Skeletal muscle cell (primary cell): ENCODE measurements around the gene GPBP1L1.

Experiments used
- DNase-seq: peaks from one replicate; pipeline ENCODE4 v3.0.0-alpha.2; 2010; ENCODE audit warnings: low read depth
- H3K4me3 ChIP-seq: 2 replicates; pipeline ENCODE4 v1.5.1; 2011; ENCODE audit warnings: low read depth, mild to moderate bottlenecking, control low read depth, low read length, moderate library complexity

The GPBP1L1 gene

DNA sequence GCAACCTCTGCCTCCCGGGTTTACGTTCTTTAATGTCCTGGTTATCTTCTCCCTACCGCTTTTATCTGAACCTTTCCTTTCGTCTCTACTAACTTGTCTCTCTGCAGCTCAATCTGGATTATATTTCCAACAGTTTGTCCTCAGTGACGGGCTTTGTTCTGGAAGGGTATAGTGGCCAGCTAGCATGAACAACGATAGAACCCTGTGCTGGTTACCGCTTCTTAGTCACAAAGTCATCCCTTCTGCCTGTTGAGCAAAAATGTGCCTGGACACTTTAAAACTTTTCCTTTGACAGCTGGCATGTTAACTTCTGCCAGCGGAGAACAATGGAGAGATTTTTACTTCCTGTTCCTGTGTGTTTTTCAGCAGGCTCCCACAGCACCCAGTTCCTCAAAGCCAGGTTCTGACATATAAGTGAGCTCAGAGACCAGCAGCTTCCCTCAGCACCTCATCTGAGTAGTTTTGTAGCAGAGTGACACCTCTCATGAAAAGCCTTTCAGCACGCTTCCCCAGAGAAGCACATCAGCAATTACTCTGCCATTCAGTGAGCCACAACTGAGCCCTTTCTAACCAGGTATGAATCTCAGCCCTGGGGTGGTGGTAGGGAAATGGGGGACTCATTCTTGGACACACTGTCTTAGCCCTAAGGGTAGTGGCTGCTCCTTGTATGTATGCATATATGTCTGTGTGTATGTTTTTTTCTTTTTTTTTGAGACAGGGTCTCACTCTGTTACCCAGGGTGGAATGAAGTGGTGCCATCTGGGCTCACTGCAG, 38.9 kb downstream of the GPBP1L1 start:
- H3K4me3 ChIP-seq, result no peak overlapping the region
- no peak for DNase-seq

DNA sequence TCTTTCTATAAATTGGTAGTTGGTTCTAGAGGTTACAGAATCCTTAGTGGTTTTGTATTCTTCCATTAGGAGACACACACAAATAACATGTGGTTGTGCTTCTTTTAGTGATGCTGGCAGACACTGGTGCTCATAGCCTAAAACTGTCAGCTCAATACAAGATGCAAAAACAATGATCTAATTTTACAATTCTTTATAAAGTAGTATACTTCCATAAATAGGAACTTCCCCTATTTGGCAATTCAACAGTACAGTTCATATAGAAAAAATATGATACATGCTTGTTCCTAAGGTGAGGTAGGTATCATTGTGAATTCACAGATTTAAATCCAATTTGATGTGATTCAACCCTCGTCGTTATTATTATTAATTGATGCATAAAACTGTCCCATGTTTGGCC, 41.7 kb downstream of the GPBP1L1 start:
- H3K4me3 ChIP-seq, result no peak overlapping the region
- DNase-seq, result no peak

DNA sequence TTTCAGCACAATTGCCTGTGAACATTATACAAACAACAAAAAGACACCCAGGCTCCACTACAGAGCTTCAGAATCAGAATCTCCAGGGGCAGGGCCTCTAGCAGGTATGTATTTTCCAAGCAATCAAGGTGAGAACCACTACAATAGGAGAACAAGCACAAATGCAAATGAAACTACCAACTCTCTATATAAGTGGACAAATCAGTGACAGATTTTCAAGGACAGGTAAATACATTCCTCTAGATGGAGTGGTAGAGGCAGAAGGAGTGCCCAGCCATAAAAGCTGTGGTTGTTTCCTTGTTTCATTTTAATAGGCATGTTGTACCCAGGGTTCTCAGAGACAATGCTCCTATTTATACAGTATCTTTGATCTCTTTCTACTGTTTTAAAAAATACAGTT, 42.4 kb downstream of the GPBP1L1 start:
- no peak for DNase-seq
- no peak overlapping the region for H3K4me3 ChIP-seq

DNA sequence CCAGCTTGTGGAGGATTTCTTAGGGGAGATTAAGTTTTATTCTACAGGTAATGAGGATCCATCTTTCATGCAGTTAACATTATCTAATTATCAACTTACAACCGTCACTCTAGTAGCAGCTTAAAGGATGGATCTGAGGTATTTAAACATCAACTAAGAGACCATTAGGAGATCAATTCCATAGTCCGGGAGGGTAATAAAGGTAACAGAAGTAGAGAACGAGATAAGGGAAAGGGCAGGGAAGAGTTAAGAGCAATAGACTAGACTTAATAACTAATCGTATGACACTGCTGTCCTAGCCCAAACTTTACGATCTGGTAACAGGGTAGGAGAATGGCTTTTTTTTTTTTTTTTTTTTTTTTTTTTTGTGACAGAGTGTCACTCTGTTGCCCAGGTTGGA, 43.0 kb downstream of the GPBP1L1 start:
- H3K4me3 ChIP-seq, result no peak overlapping the region
- no peak for DNase-seq

DNA sequence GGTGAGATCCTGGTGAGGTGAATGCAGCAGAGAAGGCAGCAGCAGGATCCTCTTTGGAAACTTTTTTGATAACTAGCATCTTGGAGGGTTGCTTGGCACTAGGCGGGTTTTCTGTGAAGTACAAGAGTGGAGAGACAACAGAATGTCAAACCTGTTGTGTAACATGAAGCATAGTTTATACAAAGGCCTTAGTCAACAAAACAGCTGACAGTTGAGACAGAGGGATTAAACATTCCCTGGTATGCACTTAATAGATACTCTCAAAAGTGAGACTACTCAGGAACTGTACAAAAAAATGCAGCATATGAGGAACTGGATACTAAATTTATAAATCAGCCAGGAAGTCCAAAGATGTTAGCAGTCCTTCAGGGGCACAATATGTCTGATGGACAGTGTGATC, 46.0 kb downstream of the GPBP1L1 start:
- DNase-seq, result no peak
- no peak overlapping the region for H3K4me3 ChIP-seq

DNA sequence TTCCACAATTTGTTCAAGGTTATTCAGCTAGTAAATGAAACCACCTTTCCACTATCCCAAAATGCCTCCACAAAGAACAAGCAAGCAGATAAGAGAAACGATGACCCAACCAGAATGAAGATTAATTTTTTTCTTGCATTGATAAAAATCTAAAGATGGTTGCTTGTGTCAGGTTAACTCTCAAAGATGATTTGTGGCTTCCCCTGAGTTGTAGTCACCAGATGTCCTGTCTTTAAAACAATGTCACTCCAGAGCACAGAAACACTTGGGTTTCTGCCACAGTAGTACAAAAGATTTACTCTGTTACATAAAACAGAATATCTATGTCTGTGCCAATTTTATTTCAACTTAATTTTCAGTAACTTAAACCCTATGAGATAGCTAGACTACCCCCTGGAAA, 51.1 kb downstream of the GPBP1L1 start:
- no peak for DNase-seq
- no peak overlapping the region for H3K4me3 ChIP-seq

DNA sequence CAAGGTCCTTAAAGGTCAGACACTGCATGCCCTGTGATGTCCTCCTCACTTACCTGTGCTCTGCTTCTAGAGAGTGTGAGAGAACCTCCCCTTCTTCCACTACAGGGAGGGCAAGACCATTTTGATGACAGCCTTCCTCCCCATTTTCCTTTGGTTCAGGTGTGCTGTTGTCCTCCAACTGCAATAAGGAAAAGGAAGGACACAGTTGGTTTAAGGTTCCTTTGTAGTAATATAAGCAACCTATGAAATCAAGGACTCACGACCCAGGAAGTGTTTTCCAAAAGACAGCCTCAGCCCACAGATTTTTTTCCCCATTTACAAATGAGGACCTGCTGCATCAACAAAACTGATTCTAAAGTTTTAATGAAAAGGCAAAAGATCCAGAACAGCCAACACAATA, 55.9 kb downstream of the GPBP1L1 start:
- DNase-seq, result no peak
- no peak overlapping the region for H3K4me3 ChIP-seq

DNA sequence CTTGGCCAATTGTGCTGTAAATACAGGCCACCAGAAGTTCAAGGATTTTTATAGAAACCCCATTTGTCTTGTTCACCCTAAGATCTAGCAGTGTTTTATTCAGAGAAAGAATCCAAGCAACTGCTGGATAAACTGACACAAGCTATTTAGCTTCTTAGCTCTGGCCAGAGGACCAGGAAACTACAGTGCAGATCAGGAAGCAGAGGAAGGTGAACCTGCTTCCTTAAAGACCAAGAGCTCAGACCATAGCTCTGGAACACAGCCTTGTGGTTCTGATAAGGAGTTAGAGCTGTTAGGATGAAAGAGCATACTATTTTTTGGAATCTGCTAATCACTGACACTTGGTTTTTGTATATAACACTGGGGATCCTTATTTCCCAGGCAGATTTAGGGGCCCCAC, 57.3 kb downstream of the GPBP1L1 start:
- no peak for DNase-seq
- no peak overlapping the region for H3K4me3 ChIP-seq

DNA sequence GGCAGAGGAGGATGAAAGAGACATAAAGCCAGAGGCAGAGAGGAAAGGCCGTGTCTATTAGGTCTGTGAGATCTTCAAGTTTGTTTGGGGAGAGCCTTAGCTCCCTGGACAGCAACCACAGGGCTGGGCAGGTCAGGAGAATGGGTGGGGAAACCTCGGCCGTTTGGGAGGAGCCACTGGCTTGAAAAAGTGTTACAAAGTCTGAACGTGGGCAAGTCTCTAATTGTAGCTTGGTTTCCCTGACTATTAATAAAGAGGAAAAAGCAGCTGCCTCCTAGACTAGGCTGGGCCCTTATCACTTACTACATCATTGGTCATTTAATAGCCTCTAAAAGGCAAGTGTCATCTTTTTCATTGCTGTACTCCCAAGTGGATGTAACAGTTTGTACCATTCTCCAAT, 62.4 kb downstream of the GPBP1L1 start, which contains the start of gene CCDC17:
Gene CCDC17 (minus strand): TSS at position 83 of the 400 bp plus-strand sequence. CDS start 145 bp downstream, outside the sequence.
- no peak within 1 kb of the TSS for H3K4me3 ChIP-seq
- DNase-seq, result no peak

DNA sequence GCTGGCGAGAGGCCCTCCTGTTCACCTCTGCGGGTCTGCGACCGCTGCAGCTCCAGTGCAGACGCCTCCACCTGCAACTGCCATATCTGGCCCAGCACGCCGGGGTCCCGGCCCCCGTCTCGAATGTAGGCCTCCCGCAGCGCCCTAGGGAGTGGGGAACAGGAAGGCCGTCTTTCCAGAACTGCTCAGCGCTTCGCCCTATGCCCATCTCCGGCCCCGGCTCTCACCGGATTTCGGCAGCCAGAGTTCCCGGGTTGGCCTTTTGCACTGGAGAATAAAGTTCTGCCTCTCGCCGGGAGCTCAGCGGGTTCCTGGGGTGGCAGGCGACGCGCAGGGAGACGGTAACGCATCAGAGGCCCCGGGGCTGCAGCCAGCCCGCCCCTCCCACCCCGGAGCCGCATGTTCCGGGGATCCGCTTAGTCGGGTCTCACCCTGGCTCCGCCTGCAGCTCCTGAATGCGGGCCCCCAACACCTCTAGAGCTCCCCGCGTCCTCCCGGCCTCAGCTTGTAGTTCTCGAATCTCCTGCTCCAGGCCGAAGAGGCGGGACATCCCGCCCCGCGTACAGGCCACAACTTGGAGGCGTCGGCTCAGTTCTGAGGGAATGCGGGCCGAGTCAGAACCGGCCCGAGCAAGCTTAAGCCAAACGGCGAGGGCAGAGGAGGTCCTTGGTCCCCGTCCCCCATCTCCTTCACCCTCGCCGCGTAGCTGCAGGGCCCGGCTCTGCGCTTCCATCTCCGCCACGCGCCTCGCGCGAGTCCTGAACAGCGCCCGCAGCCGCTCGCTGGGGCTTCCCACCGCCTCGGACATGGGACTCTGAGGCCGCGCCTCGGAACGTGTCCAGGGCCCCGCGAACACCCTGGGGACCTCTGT, 63.6 kb downstream of the GPBP1L1 start:
- H3K4me3 ChIP-seq, result no peak overlapping the region
- no peak for DNase-seq

DNA sequence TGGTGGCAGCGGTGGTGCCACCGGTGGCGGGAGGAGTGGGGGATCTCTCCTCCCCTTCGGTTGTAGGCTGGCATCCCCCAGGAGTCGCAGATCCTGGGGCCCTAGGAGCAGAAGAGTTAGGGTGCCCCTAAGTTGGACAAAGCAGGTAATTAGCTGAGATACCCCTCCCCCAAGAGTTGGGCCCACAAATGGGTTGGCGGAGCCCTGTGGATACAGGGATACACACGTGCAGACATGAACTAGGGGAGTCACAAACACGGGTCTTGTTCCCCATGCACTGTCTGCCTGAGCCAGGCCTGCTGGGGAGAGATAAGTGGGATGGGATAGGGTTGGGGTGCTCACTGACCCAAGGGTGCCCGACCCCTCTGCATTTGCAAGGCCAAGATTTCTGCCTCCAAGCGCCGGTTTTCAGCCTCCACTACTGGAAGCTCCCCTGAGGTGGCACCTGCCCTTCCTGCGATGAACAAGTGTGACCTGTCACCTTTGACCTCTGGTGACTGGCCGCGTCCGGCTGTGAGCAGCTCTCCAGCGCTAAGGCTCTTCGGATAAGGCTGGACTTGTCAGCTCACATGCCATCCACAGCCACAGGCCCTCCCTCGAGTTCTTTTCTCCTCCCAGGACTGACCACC, 64.3 kb downstream of the GPBP1L1 start:
- H3K4me3 ChIP-seq, result no peak overlapping the region
- DNase-seq, result no peak

DNA sequence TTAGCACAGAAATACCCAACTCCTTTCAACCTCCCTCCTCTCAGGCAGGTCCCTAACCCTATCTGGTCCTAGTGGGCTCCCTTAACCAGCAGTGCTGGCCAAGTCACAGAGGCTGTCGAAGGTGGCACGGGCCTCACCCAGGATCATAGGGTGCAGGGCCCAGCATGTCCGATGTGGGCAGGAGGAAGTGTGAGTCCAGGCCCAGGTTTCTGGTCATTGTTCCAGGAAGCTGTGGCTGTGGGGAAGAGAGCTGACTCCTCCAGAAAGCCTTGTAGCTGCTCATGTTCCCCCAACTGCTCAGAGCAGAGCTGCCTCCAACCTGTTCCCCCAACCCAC, 64.9 kb downstream of the GPBP1L1 start:
- H3K4me3 ChIP-seq, result no peak overlapping the region

DNA sequence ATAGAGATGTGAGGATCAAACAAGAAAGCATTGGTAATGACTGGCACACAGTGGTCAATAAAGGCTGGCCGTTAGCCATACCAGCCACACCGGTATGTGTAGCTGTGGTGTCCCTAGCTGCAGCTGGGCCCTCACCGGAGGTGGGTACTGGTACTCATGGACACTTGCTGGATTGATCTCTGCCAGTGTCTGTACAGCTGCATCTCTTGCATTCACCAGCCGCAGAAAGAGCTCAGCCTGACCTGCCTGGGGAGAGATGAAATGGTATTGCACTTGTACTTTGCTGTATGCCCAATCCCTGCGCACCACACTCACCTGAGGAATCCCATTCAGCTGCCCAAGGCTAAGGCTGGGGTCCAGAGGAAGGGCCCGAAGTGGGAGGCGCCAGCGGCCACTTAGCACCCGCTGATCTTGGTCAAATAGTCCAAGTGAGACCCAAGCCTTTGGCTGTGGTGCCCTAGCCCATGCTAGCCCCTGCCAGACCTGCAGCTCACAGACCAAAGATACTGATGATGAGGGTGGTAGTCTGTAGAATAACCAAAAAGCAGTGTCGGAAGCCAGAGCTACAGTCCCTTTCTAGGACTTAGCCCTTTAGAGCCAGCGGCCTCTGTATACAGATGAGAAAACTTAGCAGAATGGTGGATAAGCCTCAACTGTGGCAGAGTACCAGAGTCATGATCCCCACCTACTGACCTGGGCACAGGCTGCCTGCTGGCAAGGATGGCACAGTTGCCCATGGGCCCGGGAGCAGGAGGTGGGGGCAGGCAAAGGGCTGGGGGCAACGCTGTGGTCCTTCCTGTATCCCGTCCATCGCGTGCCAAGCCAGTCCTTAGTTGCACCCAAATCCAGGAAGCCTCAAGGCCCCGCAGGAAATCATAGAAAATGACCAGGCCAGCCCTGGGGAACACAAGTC, 65.5 kb downstream of the GPBP1L1 start:
- no peak overlapping the region for H3K4me3 ChIP-seq
- no peak for DNase-seq

More for the DNA sequence above, 64.9 kb downstream of the GPBP1L1 start:
- DNase-seq, result no peak

DNA sequence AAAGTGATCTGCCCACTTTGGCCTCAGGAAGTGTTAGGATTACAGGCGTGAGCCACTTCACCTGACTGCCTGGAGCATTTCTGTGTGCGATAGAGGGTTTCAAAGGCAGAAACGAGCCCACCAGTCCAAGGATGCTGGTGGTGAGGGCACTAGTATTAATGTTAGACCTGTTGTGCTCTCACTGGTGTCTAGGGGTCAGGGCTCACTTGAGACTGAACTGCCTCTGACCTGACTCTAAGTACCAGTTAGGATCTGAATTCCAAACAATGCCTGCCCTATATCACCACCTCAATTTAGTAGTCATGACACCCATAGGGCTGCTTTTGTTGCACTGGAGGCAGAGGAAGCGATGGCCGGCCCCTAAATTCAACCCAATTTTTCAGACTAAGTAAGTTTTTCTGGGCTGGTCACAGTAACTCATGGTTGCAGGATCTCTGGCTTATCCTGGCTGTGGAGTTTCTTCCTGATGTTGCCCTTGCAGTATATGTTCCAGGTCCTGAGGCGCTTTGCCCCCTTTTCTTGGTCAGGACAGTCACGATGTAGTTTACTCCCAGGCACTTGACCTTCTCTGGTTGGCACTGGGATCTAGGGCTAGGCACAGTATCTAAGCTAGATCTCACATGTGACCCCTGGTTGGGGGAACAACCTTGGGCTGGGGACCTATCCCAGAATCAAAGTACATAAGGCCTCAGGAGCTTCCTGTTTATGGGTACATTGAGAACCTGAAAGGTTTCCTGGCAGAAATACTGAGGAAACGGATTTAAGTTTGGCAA, 67.0 kb downstream of the GPBP1L1 start:
- no peak overlapping the region for H3K4me3 ChIP-seq
- DNase-seq, result no peak

DNA sequence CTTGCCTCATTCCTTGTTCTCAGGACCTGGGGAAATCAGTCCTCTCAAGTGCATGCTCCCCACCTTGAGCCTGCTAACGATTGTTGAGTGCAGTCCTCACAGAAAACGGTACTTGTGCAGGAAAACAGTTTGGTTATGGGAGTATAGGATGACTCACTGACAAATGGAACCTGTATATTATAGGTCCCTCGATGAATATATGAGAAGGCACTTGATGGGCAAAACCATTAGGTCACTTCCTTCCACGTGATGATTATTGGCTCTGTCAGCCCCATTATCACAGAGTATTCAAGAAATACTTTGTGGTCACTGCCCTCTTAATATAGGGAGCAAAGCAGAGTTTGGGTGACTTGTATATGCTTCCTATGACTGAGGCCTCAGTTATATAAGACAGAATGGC, 68.7 kb downstream of the GPBP1L1 start:
- no peak overlapping the region for H3K4me3 ChIP-seq
- DNase-seq, result no peak

DNA sequence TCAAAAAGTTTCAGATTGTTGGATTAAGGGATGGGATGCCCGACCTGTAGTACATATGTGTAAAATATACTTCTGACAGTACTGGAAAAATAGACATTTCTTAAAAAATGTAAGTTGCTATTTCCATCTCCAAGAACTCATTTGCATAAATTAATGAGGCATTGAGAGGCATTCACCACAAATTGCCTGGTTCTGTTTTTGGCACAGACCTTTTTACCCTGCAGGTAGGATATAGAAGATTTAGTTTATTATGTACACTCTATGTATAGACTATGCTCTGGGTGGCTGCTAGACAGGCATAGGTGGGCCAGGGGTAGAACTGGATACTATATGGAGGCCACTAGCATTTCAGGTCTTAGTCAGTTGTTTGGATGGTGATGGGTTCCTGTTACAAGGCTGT, 70.4 kb downstream of the GPBP1L1 start:
- no peak for DNase-seq
- H3K4me3 ChIP-seq, result no peak overlapping the region

DNA sequence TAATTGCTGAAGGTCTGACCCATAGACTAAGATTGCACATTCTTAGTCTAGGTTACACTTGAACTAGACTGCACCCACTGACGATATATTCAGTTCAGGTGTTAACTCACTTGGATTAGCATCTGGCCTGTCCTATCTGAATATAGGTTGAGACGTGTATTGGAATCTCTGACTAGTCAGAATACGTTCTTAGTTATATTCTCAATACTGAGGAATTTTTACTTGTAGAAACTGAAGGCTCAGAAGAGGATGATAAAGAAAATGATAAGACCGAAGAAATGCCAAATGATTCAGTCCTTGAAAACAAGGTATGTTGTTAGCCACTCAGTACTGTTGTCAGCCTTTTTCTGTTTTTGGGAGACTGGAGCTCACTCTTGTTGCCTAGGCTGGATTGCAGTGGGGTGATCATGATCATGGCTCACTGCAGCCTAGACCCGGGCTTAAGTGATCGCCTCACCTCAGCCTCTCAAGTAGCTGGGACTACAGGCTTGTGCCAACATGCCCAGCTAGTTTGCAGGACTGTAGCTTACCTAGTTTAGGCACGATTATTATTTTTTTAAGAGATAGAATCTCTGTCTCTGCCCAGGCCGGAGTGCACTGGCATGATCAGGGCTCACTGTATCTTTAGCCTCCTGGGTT, 73.3 kb downstream of the GPBP1L1 start:
- H3K4me3 ChIP-seq, result no peak overlapping the region
- DNase-seq, result no peak

DNA sequence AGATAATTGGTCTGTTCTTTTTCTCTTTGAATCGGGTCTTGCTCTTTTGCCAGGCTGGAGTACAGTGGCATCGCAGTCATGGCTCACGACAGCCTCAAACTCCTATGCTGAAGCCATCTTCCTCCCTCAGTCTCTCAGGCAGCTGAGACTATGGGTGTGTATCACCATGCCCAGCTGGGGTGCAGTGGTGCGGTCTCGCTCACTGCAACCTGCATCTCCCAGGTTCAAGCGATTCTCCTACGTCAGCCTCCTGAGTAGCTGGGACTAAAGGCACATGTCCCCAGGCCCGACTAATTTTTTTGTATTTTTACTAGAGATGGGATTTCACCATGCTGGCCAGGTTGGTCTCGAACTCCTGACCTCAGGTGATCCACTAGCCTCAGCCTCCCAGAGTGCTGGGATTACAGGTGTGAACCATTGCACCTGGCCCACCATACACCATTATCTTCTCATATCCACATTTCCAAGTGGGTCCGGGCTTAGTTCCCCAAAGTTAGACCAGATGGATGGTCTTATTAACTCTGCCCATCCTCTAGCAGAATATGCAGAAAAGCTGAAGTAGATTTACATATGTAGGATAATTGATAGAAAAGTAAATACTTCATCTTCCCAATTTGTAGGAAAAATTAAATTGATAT, 75.6 kb downstream of the GPBP1L1 start:
- no peak overlapping the region for H3K4me3 ChIP-seq
- no peak for DNase-seq
